Endometrium (tissue), 2 donors: Measurements from ENCODE around the gene VCX3B.
"Not testable (repeated sequence)": the region's sequence is repeated elsewhere in the genome, so short reads cannot be mapped to it uniquely, and the experiment has no call there.

ENCODE experiments used
- FAIRE-seq: peaks from 2 replicates; lab custom pipeline; 2012; peaks lifted over from hg19 to GRCh38; lab: Jason Lieb, UNC
- donor health status: control.
- donor health status: control.

Gene VCX3B

GRCh38 chrX:8464530-8464929 is at the start of gene VCX3B:
VCX3B (plus strand) TSS chrX:8464830; CDS start chrX:8465451, 621 bp downstream.
- FAIRE-seq = not testable (repeated sequence)

GRCh38 chrX:8418301-8418700 is 46.3 kb upstream of the VCX3B start:
- no peak for FAIRE-seq

- FAIRE-seq = no peak
These were observed 39.7 kb upstream of the VCX3B start for GRCh38 chrX:8424912-8425311.

- no peak for FAIRE-seq
These were observed 34.9 kb upstream of the VCX3B start for GRCh38 chrX:8429692-8430249.

GRCh38 chrX:8430444-8430843 is 34.2 kb upstream of the VCX3B start:
- no peak for FAIRE-seq

- no peak for FAIRE-seq
These were observed 32.2 kb upstream of the VCX3B start for GRCh38 chrX:8432396-8432795.

- no peak for FAIRE-seq
These were observed 31.2 kb upstream of the VCX3B start for GRCh38 chrX:8433109-8434062.

- no peak for FAIRE-seq
These were observed 17.3 kb upstream of the VCX3B start for GRCh38 chrX:8447368-8447767.

GRCh38 chrX:8452343-8452742 is 12.3 kb upstream of the VCX3B start:
- not testable (repeated sequence) for FAIRE-seq

- no peak for FAIRE-seq
These were observed 11.0 kb upstream of the VCX3B start for GRCh38 chrX:8453611-8454010.

- no peak for FAIRE-seq
These were observed 9.1 kb upstream of the VCX3B start for GRCh38 chrX:8455557-8455956.

GRCh38 chrX:8462488-8462887 is 2.1 kb upstream of the VCX3B start:
- no peak for FAIRE-seq

GRCh38 chrX:8484360-8484949 is 19.8 kb downstream of the VCX3B start:
- FAIRE-seq = no peak

GRCh38 chrX:8495036-8495435 is 30.4 kb downstream of the VCX3B start:
- not testable (repeated sequence) for FAIRE-seq

- no peak for FAIRE-seq
These were observed 35.6 kb downstream of the VCX3B start for GRCh38 chrX:8500203-8500602.

GRCh38 chrX:8502101-8502500 is 37.5 kb downstream of the VCX3B start:
- FAIRE-seq = not testable (repeated sequence)

GRCh38 chrX:8504451-8504850 is 39.8 kb downstream of the VCX3B start:
- FAIRE-seq = no peak
